ENCODE data around the gene UBE2S. TPM values are rescaled to one million over a fixed set of nuclear protein-coding genes. Genes with fewer than 3 reads are reported as not detected.

The UBE2S gene
- total RNA-seq, 2 donors from 2014 or later, result 6.5 to 7.9 TPM

DNA sequence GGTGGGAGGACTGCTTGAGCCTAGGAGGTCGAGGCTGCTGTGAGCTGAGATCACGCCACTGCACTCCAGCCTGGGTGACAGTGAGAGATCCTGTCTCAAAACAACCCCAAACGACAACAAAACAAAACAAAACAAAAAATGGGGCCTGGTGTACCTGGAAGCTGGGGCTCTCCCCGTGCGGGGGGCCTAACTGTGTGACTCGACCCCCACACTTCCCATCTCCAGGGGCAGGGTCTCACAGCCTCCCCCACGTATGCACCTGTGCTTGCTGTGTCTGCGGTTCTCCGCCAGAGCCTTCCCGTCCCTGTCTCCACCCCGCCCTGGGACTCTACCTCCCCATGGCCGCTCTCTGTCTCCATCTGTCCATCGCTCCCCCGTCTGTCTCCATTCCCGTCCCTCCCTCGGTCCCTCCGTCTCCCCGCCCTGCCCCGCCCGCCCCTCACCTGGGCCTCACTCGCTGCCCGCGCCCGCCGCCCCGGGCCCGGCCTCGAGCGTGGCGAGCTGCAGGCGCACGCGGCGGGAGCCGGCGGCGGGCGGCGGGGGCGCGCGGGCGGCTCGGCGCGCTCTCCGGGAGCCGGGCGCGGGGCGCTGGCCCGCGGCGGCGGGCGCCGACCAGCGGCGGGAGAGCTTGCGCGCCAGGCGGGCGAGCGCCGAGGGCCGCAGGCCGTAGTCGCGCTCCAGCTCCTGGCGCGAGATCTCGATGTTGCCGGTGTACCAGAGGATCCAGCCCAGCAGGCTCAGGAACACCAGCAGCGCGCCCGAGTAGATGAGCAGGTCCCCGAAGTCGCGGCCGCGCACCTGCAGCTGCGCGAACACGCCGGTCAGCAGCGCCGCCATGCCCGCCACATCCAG lies 24.1 kb downstream of the UBE2S start:
- Histone ChIP-seq H3K27me3 (no peaks in the 10 kb centered on the region), H3K36me3 (replicated peaks in 1 of 2; ENCODE audit: insufficient read depth in 1 of 2, low read depth in 2 of 2) (peaks cover 0 to 6% of the 10 kb centered on the region in 2 donors), H3K9me3 (no peaks in the 10 kb centered on the region), H3K4me1 (peaks cover 48% of the 10 kb centered on the region), H3K27ac (peak overlapping the region; percentile 84 to 96 (median 94)), H3K4me3 (no peak overlapping the region)
- peak; percentile 38 for ATAC-seq
- 5 to 25% methylated on average over 9 to 60 of the region's 88 CpGs for WGBS, 2 donors
- peak; percentile 69 to 74 (median 72) for DNase-seq
- TF ChIP-seq, protein P1, sequence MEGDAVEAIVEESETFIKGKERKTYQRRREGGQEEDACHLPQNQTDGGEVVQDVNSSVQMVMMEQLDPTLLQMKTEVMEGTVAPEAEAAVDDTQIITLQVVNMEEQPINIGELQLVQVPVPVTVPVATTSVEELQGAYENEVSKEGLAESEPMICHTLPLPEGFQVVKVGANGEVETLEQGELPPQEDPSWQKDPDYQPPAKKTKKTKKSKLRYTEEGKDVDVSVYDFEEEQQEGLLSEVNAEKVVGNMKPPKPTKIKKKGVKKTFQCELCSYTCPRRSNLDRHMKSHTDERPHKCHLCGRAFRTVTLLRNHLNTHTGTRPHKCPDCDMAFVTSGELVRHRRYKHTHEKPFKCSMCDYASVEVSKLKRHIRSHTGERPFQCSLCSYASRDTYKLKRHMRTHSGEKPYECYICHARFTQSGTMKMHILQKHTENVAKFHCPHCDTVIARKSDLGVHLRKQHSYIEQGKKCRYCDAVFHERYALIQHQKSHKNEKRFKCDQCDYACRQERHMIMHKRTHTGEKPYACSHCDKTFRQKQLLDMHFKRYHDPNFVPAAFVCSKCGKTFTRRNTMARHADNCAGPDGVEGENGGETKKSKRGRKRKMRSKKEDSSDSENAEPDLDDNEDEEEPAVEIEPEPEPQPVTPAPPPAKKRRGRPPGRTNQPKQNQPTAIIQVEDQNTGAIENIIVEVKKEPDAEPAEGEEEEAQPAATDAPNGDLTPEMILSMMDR (IDR thresholded peaks at IDR 0.05), result peak in 4 of 7 experiments; percentile 9 to 60 (median 33)
- TF ChIP-seq POLR2A (IDR thresholded peaks at IDR 0.05), result peak; percentile 15 to 58 (median 58)
- intact Hi-C loops (cut with DNase I), result loop anchor here (10.0 kb wide), 1 partner anchor 79 kb away; no protein-coding TSS in a partner anchor

DNA sequence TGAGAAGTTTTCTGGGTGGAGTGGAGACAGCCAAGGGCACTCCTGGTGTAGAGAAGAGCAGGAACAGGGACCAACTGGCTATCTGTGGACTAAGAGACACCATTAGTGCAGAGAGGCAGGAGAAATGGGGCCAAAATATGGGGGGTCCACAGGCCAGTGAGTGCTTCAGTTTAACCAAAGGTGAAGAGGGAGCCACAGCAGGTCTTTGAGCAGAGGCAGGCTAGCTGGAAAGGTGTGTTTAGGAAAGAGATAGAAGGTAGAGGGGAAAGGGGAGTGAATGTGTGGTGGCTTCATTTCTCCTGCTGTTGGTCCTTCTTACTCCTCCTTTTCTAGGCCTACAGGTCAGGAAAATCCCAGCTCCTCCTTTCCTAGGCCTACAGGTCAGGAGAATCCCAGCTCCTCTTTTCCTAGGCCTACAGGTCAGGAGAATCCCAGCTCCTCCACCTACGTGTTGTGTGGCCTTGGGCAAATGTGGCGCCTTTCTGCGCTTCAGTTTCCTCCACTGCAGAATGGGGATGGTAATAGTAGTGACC lies 25.0 kb downstream of the UBE2S start:
- no peaks in the 10 kb centered on the region for H3K36me3 ChIP-seq (replicated peaks in 1 of 2; ENCODE audit: insufficient read depth in 1 of 2, low read depth in 2 of 2)
- intact Hi-C loops (cut with DNase I), result loop anchor here (10.0 kb wide), 1 partner anchor 78 kb away; no protein-coding TSS in a partner anchor
- H3K27me3 ChIP-seq, result no peaks in the 10 kb centered on the region
- ATAC-seq, result no peak
- H3K4me3 ChIP-seq, result no peak overlapping the region
- DNase-seq, result no peak
- H3K9me3 ChIP-seq, result no peaks in the 10 kb centered on the region
- no peak for TF ChIP-seq POLR2A (IDR thresholded peaks at IDR 0.05)
- TF ChIP-seq, protein P1 (IDR thresholded peaks at IDR 0.05), result no peak
- H3K4me1 ChIP-seq, result peaks cover 39% of the 10 kb centered on the region
- no peak overlapping the region for H3K27ac ChIP-seq
- WGBS, 2 donors, result 88 to 100% methylated on average over 3 of the region's 3 CpGs

DNA sequence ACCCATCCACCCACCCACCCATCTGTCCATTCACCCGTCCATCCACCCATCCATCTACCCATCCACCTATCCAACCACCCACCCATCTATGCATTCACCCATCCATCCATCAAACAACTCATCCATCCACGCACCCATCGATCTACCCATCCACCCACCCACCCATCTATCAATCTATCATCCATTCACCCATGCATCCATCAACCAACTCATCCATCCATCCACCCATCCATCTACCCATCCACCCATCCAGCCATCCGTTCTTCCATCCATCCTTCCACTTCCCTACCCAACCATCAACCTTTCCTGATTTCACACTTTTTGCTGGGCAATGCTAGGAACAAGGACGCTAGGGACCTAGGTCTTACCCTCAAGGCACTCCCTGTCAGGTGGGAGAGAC lies 25.6 kb downstream of the UBE2S start:
- intact Hi-C loops (cut with DNase I), result loop anchor here (10.0 kb wide), 1 partner anchor 77 kb away; no protein-coding TSS in a partner anchor
- Histone ChIP-seq H3K36me3 (replicated peaks in 1 of 2; ENCODE audit: insufficient read depth in 1 of 2, low read depth in 2 of 2) (no peaks in the 10 kb centered on the region), H3K27ac (no peak overlapping the region), H3K27me3 (no peaks in the 10 kb centered on the region), H3K4me3 (no peak overlapping the region), H3K4me1 (peaks cover 33% of the 10 kb centered on the region), H3K9me3 (no peaks in the 10 kb centered on the region)
- ATAC-seq, result no peak
- DNase-seq, result no peak
- TF ChIP-seq, protein P1 (IDR thresholded peaks at IDR 0.05), result no peak
- TF ChIP-seq POLR2A (IDR thresholded peaks at IDR 0.05), result no peak
- 100% methylated on average over 5 of the region's 5 CpGs for WGBS, 2 donors

DNA sequence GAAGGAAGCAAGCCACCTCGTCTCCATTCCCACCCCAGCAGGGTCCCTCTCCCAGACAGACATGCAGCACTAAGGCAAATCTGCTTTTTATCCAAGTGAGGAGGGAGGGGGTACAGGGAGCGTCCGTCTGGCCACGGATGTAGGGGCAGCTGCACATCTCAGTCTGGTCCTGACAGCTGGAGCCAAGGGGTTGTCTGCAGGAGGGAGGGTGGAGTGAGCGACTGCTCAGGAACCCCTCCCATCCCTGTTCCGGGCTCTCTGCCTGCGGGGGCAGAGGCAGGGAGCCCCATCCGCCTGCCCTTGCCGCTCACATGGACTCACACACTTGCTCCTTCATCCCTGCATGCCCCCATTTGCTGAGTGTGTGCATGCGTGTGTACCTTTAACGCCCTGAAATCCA lies 28.4 kb downstream of the UBE2S start:
- ATAC-seq (no peak), DNase-seq (no peak)
- H3K9me3 ChIP-seq, result no peaks in the 10 kb centered on the region
- no peak for TF ChIP-seq POLR2A (IDR thresholded peaks at IDR 0.05)
- peaks cover 0 to under 1% of the 10 kb centered on the region in 2 donors for H3K27me3 ChIP-seq
- intact Hi-C loops (cut with DNase I), result no loop called here
- no peaks in the 10 kb centered on the region for H3K36me3 ChIP-seq (replicated peaks in 1 of 2; ENCODE audit: insufficient read depth in 1 of 2, low read depth in 2 of 2)
- WGBS, 2 donors, result 73 to 85% methylated on average over 10 to 11 of the region's 11 CpGs
- peaks cover 23% of the 10 kb centered on the region for H3K4me1 ChIP-seq
- H3K27ac ChIP-seq, result no peak overlapping the region
- no peak overlapping the region for H3K4me3 ChIP-seq

DNA sequence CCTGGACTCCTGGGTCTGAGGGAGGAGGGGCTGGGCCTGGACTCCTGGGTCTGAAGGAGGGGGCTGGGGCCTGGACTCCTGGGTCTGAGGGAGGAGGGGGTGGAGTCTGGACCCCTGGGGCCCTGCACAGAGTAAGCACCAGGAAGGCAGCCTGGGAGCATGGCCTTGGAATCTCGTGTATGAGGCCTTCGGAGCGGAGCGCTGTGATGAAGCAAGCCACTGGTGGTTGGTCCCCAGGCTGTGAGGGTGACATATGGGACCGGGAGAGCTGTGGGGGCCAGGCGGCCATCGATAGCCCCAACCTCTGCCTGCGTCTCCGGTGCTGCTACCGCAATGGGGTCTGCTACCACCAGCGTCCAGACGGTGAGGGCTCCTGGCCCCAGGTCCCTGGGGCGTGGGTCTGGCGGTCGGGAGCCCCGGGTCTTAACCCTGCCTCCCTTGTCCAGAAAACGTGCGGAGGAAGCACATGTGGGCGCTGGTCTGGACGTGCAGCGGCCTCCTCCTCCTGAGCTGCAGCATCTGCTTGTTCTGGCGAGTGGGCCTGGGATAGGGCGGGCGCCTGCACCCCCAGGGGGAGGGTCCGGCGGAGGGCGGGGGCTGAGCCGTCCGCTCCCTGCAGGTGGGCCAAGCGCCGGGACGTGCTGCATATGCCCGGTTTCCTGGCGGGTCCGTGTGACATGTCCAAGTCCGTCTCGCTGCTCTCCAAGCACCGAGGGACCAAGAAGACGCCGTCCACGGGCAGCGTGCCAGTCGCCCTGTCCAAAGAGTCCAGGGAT lies 30.0 kb downstream of the UBE2S start:
- Histone ChIP-seq H3K36me3 (replicated peaks in 1 of 2; ENCODE audit: insufficient read depth in 1 of 2, low read depth in 2 of 2) (no peaks in the 10 kb centered on the region), H3K27me3 (peaks cover 0 to 14% of the 10 kb centered on the region in 2 donors), H3K27ac (no peak overlapping the region), H3K4me3 (no peak overlapping the region), H3K4me1 (peaks cover 22% of the 10 kb centered on the region), H3K9me3 (no peaks in the 10 kb centered on the region)
- WGBS, 2 donors, result 27 to 29% methylated on average over 17 to 43 of the region's 43 CpGs
- TF ChIP-seq, protein P1 (IDR thresholded peaks at IDR 0.05), result no peak
- TF ChIP-seq POLR2A (IDR thresholded peaks at IDR 0.05), result no peak
- intact Hi-C loops (cut with DNase I), result no loop called here
- ATAC-seq (no peak), DNase-seq (no peak)

All from body of pancreas (tissue), 4 donors.